Ascending aorta (tissue), 2 donors: Measurements from ENCODE around the gene EHD4. TPM values are rescaled to one million over a fixed set of nuclear protein-coding genes. Genes with fewer than 3 reads are reported as not detected.
A peak's percentile ranks its signal among the peaks of the same experiment; 100 is the strongest.

Experiments
- DNase-seq, 2 donors: peaks; one replicate each; pipeline ENCODE4 v3.0.0-alpha.2; 2019; ENCODE audit warnings: low spot score in 2 of 2
- H3K27ac ChIP-seq, 2 donors: fragments of 200-600 bp; sonication (generic); one replicate each; pipeline ENCODE4 v1.5.1; 2016 to 2017; ENCODE audit warnings: mild to moderate bottlenecking in 1 of 2
- H3K27me3 ChIP-seq: fragments of 200-600 bp; sonication (generic); one replicate; pipeline ENCODE4 v1.5.1; 2017
- H3K36me3 ChIP-seq, 2 donors: fragments of 200-600 bp; sonication (generic); one replicate each; pipeline ENCODE4 v1.5.1; 2016
- H3K4me1 ChIP-seq, 2 donors: fragments of 200-600 bp; sonication (generic); one replicate each; pipeline ENCODE4 v1.5.1; 2016 to 2017; ENCODE audit warnings: mild to moderate bottlenecking in 1 of 2
- H3K4me3 ChIP-seq, 2 donors: fragments of 200-600 bp; sonication (generic); one replicate each; pipeline ENCODE4 v1.5.1; 2016 to 2017; ENCODE audit warnings: mild to moderate bottlenecking in 1 of 2
- H3K9me3 ChIP-seq, 2 donors: fragments of 200-600 bp; sonication (generic); one replicate each; pipeline ENCODE4 v1.5.1; 2016
- intact Hi-C: fragments of 100-400 bp; cut with DNase I; formaldehyde crosslinking; loops from one replicate; pipeline ENCODE4 v1.15.1; 2023
- total RNA-seq: library from RNA; depleted of rRNA; stranded (reverse); fragments of >200 nt; gene quantifications from one replicate; pipeline ENCODE4 v1.1.0, GENCODE V29; 2016
- TF ChIP-seq, protein P1 (sequence below), 3 experiments: fragments of 200-600 bp in 2 of 3; fragments of 450-650 bp in 1 of 3; sonication (generic) in 2 of 3; IDR thresholded peaks; one replicate each; pipeline ENCODE4 v1.5.1; 2016 to 2019; ENCODE audit warnings: antibody characterized with exemption in 3 of 3, mild to moderate bottlenecking in 1 of 3, moderate library complexity in 1 of 3

The EHD4 gene
- total RNA-seq, 1 donor from 2014 or later, result 70.4 TPM

DNA sequence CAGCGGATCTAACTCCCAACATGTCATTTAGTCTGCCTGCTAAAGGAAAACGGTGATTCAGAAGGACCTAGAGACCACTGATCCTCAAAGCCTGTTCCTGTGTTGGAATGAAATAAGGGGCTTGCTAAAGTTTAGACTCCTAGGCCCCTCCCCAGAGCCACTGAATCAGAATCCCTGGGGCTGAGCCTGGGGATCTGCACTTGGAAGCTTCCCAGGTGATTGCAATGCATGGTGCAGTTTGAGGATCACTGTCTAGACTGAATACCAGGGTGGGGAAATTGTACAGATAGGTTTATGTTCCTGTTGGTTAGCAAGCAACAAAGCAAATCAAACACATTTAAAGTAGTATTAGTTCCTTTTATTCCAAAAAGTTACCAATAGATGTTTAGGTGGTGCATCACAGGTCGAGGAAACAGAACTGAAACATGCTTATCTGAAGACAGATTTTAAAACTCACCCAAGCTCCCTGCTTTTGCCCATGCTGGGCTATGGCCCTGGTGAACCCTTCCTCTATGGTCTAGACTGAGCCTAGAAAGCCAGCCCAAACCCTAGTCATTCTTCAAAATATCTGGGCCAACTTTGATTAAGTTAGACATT, 48.9 kb downstream of the EHD4 start:
- Histone ChIP-seq H3K36me3 (peaks cover 8 to 23% of the 10 kb centered on the region in 2 donors), H3K27me3 (no peaks in the 10 kb centered on the region), H3K4me3 (no peak overlapping the region), H3K4me1 (peaks cover 18 to 53% of the 10 kb centered on the region in 2 donors), H3K27ac (no peak overlapping the region), H3K9me3 (no peaks in the 10 kb centered on the region)
- TF ChIP-seq, protein P1, sequence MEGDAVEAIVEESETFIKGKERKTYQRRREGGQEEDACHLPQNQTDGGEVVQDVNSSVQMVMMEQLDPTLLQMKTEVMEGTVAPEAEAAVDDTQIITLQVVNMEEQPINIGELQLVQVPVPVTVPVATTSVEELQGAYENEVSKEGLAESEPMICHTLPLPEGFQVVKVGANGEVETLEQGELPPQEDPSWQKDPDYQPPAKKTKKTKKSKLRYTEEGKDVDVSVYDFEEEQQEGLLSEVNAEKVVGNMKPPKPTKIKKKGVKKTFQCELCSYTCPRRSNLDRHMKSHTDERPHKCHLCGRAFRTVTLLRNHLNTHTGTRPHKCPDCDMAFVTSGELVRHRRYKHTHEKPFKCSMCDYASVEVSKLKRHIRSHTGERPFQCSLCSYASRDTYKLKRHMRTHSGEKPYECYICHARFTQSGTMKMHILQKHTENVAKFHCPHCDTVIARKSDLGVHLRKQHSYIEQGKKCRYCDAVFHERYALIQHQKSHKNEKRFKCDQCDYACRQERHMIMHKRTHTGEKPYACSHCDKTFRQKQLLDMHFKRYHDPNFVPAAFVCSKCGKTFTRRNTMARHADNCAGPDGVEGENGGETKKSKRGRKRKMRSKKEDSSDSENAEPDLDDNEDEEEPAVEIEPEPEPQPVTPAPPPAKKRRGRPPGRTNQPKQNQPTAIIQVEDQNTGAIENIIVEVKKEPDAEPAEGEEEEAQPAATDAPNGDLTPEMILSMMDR (IDR thresholded peaks at IDR 0.05), result no peak
- no peak for DNase-seq
- intact Hi-C loops, result no loop called here

- Histone ChIP-seq H3K27me3 (no peaks in the 10 kb centered on the region), H3K4me3 (no peak overlapping the region), H3K9me3 (no peaks in the 10 kb centered on the region), H3K36me3 (peaks cover 8 to 23% of the 10 kb centered on the region in 2 donors), H3K27ac (no peak overlapping the region), H3K4me1 (peaks cover 26 to 60% of the 10 kb centered on the region in 2 donors)
- DNase-seq, result no peak
- intact Hi-C loops, result no loop called here
- TF ChIP-seq, protein P1 (IDR thresholded peaks at IDR 0.05), result no peak
These were observed 50.0 kb downstream of the EHD4 start for GRCh38 chr15:41922353-41922752.

- H3K36me3 ChIP-seq, result peaks cover 8 to 23% of the 10 kb centered on the region in 2 donors
These were observed 50.7 kb downstream of the EHD4 start for GRCh38 chr15:41921639-41922038.

GRCh38 chr15:41921167-41921566, 51.2 kb downstream of the EHD4 start:
- H3K27ac ChIP-seq, result peak overlapping the region; percentile 70 to 79
- intact Hi-C loops, result no loop called here
- no peaks in the 10 kb centered on the region for H3K27me3 ChIP-seq
- TF ChIP-seq, protein P1 (IDR thresholded peaks at IDR 0.05), result no peak
- peaks cover 33 to 58% of the 10 kb centered on the region in 2 donors for H3K4me1 ChIP-seq
- H3K4me3 ChIP-seq, result no peak overlapping the region
- DNase-seq, result no peak
- peaks cover 8 to 23% of the 10 kb centered on the region in 2 donors for H3K36me3 ChIP-seq
- H3K9me3 ChIP-seq, result no peaks in the 10 kb centered on the region

More at GRCh38 chr15:41921639-41922038, 50.7 kb downstream of the EHD4 start:
- DNase-seq, result no peak
- no peaks in the 10 kb centered on the region for H3K9me3 ChIP-seq
- intact Hi-C loops, result no loop called here
- peak overlapping the region; percentile 70 to 79 for H3K27ac ChIP-seq
- TF ChIP-seq, protein P1 (IDR thresholded peaks at IDR 0.05), result no peak
- no peak overlapping the region for H3K4me3 ChIP-seq
- H3K27me3 ChIP-seq, result no peaks in the 10 kb centered on the region
- H3K4me1 ChIP-seq, result peaks cover 33 to 60% of the 10 kb centered on the region in 2 donors

DNA sequence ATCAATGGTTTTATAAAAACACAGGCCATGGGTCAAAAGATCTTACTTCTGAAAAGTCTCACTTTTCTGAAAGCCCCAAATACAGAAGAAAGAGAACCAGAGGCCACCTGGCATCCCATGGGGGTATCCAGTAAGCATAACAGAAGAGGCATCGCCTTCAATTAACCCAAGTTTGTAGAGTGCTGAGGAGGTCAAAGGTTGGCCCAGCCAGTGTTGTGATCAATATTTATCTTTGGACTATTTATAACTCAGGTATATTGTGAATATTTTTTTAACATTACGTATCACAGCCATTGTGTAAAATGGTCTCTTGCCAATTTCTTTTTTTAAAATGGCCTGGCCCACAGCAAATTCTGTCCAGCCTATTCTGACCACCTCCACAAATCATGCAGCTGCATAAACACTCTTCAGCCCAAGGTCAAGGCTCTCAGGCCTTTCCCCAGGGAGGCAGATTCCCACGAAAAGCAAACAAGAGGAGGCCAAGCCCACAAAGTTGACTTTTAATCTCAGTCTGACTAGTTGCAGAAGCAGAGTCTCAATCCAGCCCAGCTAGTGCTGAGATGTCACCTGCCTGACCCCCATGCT, 52.3 kb downstream of the EHD4 start:
- no peaks in the 10 kb centered on the region for H3K9me3 ChIP-seq
- no peaks in the 10 kb centered on the region for H3K27me3 ChIP-seq
- DNase-seq, result no peak
- intact Hi-C loops, result loop anchor here (5.0 kb wide), 1 partner anchor 52 kb away; the partner anchor contains the start of gene EHD4
- TF ChIP-seq, protein P1 (IDR thresholded peaks at IDR 0.05), result no peak
- no peak overlapping the region for H3K4me3 ChIP-seq
- H3K36me3 ChIP-seq, result peaks cover 8 to 21% of the 10 kb centered on the region in 2 donors
- H3K4me1 ChIP-seq, result peaks cover 33 to 58% of the 10 kb centered on the region in 2 donors
- peak overlapping the region; percentile 70 to 79 for H3K27ac ChIP-seq
